Measurements from ENCODE around the gene TMEM18.
"Not testable (repeated sequence)": the region's sequence is repeated elsewhere in the genome, so short reads cannot be mapped to it uniquely, and the experiment has no call there.

The TMEM18 gene

DNA sequence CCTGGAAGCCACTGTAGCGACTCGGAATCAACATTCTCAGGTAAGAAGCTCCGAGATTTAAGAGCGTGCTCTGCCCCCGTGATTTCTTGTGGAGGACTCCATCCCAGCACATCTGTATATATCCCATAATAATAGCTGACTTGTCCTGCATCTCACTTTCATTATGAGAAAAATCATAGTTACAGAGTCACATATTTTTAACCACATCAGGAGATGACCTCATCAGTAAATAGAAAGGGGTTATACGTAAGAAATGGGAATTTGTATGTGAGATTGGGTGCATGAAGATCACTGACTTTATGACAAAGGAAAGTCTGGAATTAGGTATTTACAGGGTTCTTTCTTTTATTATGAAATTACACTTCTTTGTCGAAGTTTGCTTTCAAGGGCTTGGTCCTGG lies 16.4 kb upstream of the TMEM18 start:
- no peak for DNase-seq (ENCODE audit: low read depth in 2 of 2)

DNA sequence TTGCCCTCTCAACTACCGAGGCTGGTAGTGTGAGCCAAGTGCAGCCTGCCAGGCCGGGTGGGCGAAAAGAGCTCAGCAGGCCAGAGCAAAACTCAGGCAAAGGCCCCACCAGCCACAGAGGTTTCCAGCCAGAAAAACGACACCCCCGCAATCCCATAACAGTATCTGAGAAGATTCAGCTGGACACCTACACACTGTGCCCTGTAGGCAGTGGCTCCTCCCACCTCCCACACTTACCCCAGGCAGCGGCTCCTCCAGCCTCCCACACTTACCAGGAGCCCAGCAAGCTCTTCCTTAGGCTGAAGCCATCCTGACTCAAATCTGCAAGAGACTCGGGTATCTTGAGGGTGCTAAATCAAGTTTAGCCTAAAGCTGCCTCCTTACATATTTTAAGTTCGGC lies 15.6 kb upstream of the TMEM18 start:
- no peak for DNase-seq (ENCODE audit: low read depth in 2 of 2)

DNA sequence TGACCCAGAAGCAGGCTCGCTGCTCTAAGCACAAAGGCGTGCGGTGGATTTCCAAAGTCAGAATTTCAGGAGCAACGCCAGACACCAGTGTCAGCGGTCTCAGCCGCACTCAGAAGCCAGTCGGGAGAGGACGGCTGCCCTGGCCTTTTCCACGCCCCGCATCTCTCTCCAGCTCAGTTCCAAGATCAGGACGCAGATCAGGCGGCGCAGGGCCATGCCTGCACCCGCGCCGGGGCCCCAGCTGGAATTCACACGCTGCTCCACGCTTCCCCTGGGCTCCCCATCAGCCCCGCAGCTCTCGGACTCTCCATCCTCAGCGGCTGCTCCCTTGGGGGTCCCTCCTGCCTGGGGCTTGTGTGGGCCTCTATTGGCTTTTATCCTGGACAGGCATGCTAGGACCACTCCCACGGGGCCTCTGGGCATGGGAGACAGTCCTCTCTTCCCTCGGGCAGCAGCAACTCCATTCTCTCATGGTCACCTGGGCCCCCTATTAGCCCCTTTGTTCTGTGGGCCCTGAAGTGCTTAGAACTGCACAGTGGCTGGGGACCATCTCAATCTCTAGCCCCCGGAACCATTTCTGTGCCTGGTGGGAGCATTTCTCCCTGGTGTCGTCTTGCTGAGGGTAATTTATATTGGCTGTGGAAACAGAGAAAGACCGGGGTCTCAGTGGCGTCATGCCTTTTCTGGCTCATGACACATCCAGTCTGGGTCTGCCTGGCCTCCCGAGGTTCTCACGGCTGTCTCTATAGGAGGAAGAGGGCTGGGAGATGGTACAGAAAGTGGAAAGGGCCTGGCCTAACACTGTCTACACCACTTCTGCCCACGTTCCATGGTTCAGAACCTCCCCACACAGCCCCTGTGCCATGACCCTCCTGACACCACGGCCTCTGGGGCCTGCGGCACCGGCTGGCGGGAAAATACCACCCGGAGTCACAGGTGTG lies 14.9 kb upstream of the TMEM18 start:
- no peak for DNase-seq (ENCODE audit: low read depth in 2 of 2)

DNA sequence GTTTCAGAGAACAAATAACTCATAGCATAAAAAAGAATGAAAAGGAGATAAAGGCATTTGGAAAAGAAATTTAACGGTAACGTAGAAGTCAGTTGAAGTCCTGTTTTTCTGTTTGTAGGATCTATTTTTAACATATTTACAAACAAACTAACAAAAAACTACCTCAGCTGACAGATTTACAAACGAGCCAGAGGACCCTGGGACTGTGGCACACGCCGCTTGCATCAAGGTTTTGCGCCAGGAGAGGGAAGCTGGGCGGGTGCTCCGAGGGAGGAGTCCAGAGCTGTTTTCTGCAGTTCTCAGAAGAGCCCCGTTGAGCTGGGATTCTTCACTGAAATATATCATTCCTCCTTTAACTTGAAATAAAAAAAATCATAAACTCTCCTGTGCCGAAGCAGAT lies 13.6 kb upstream of the TMEM18 start:
- DNase-seq (ENCODE audit: low read depth in 2 of 2) = no peak

DNA sequence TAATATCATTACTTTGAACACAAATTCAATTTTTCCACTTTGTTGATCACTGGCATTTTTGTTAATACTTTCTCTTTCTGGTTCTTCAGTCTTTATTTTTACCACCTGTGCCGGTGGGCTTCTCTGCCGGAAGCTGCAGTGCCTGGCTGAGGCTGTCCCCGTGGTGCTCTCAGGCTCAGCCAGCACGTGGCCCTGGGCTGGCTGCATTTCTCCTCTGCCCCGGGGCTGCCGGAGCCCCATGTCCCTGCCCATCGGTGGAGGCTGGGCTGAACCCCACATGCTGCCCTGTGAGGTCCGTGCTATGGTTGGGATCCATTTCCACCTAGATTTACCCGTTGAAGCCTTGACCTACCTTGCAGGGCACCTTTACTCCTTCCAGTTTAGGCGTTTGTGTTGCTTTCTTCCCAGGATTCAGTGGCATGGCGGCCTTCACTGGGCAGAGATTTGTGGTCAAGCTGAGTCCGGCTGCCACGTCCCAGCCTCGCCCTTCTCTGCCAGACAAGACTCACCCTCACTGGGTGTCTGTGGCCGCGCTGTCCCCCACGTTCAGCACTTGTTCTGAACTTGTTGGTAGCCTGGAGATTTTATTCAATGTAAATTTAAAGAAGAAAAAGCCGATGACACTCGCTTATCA lies 12.8 kb upstream of the TMEM18 start:
- DNase-seq (ENCODE audit: low read depth in 2 of 2) = no peak

DNA sequence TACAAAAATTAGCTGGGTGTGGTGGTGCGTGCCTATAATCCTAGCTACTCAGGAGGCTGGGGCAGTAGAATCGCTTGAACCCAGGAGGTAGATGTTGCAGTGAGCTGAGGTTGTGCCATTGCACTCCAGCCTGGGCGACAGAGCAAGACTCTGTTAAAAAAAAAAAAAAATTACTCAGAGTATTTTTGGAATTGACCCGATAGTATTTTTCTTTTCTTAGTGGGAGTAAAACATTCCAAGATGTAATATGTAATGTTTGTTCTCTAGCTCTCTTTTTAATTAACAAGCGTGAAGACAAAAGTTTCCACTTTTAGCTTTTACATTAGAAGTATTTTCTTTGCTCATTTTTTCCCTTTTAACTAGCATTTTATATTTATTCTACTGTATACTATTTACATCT lies 12.0 kb upstream of the TMEM18 start:
- DNase-seq (ENCODE audit: low read depth in 2 of 2) = no peak

DNA sequence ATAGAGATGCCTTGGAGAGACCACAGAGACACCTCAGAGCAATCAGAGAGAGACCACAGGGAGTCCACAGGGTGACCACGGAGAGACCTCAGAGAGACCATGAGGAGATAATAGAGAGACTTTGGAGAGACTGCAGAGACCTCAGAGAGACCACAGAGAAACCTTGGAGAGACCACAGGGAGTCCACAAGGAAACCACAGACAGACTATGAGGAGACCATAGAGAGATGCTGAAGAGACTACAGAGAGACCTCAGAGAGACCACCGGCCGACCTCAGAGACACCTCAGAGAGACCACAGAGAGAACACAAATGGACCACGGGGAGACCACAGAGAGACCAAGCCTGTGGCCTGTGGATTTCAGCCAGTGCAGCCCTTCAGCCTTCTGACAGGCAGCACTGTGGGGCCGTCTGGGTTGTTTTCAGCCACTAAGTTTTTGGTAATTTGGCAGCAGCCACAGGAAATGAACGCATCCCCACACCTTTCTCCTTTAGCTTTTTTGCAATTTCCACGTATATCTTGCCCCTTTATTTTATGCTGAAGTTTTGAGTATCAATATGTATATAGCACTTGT lies 11.4 kb upstream of the TMEM18 start:
- no peak for DNase-seq (ENCODE audit: low read depth in 2 of 2)

DNA sequence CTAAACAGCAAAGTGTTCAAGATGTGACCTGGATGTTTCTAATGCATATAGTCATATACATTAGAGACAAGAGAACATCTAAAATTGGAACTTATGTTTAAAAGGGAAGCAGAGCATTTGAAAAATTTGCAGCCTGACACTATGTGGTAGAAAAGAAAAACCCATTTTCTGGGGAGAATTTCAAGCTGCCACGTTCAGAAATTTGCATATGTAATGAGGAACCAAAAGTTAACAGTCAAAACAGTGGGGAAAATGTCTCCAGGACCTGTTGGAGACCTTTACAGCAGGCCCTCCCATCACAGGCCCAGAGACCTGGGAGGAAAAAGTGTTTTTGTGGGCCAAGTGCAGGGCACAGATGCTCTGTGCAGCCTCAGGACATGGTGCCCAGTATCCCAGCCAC lies 8.2 kb upstream of the TMEM18 start:
- no peak for DNase-seq (ENCODE audit: low read depth in 2 of 2)

DNA sequence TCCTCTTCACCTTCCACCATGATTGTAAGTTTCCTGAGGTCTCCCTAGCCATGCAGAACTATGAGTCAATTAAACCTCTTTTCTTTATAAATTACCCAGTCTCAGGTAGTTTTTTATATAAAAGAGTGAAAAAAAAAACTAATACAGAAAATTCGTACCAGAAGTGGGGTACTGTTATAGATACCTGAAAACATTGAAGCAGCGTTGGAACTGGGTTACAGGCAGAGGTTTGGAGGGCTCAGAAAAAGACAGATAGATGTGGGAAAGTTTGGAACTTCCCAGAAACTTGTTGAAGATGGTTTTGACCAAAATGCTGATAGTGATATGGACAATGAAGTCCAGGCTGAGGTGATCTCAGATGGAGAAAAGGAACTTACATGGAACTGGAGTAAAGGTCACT lies 7.7 kb upstream of the TMEM18 start:
- DNase-seq (ENCODE audit: low read depth in 2 of 2) = not testable (repeated sequence)

DNA sequence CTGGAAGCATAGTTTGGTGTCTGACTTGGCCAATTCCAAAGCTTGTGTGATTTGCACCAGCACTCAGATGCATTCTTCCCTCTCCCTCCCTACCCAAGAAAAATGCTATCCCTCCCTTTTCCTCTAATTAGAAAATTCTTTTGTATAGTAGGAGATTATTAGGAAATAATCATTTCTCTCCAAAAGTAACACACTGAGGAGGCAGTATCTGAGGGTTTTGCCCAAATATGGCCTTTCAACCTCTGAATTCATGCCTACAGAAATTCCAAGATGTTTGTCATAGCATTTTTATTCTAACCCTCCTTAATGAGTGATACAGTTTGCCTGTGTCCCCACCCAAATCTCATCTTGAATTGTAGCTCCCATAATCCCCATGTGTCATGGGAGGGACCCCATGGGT lies 5.0 kb upstream of the TMEM18 start:
- DNase-seq (ENCODE audit: low read depth in 2 of 2) = no peak

DNA sequence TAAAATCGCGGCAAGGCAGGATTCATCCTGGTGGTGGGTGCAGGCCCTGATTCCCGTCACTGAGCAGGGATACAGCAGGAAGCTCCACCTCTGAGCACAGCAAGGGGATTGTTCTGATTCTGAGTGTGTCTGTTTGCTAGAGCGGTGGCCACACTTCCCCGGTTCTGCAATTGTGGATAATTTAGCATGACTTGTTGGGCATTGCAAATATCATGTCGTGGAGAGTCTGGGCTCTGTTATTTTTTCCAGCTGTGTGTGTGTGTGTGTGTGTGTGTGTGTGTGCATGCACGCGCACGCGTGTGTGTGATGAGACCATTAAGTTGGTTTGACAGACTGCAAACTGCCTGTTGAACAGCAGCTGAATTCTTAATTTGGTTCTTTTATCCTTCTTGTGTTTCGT lies 4.1 kb upstream of the TMEM18 start:
- no peak for DNase-seq (ENCODE audit: low read depth in 2 of 2)

DNA sequence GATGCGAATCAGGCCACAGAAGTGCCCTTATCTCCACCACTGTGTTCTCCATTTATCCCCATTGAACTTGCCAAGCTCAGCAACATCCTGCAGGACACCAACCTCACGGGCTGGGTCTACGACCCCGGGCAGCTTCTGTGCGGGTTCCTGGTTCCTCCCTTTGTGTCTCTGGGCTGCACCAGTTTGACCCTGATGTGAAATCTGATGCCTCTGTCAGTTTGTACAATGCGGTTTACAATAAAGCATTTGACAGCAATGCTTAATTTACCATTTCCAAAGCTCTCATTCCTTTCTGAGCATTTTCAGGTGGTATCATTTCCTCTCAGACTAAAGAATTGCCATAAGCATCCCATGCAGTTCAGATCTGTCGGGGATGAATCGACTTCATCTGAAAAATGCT lies 3.3 kb upstream of the TMEM18 start:
- DNase-seq (ENCODE audit: low read depth in 2 of 2) = no peak

DNA sequence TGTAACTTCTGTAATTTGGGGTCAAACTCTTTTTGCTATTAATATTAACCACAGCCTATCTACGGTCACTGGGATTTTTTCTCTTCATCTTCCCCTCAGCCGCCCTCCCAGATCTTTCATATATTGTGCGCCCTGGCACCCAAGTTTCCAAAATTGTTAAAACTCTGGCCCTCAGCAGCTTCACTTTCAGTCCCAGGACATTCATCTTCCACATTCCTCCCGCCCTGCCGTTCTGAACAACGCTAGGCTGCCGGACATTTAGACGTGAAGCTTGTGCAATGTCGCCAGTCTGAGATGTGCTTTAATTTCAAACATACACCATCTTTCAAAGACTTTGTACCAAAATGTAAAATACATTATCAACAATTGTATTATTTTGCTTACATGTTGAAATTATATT lies 1.8 kb upstream of the TMEM18 start:
- DNase-seq (ENCODE audit: low read depth in 2 of 2) = no peak

DNA sequence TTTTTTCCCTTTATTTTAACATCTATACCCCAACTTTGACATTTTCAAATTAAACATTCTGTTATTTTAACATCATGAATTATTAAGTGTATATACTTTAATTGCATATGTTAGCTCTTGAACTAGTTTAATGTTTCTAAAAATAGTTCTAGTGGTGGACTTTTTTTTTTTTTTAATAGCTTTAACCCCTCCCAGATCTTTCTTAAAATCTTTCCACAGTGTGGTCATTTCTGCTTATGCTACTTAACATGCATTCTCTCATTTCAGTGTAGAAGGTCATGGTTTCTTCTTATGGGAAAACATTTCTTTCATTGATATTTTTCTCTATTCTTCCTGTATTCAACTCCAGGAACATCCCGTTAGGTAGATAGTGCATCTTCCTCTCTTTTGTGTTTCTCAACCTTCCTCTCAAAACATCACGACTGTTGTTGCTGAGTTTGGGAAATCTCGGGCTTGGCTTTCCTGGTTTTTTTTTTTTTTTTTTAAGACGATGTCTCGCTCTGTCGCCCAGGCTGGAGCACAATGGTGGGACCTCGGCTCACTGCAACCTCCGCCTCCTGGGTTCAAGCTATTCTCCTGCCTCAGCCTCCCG lies 849 bp upstream of the TMEM18 start:
- no peak for DNase-seq (ENCODE audit: low read depth in 2 of 2)

DNA sequence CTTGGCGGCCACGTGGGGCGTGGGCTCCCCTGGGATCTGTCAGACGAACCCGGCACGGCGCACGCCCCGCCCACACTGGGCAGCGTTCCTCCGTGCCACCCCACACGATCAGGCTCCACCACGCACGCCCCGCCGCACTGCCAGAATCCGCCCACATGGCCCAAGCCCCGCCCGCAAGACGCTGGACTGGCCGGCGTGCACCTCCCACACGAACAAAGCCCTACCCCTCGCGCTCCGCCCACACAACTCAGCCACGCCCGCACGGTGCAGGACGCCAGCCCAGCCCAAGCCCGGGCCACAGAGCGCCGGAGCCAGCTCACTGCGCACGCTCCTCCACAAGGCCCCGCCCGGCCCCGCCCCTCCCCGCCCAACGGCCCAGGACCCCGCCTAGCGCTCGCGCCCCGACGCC lies 555 bp downstream of the TMEM18 start:
- DNase-seq (ENCODE audit: low read depth in 2 of 2) = peak; percentile 91 to 95

DNA sequence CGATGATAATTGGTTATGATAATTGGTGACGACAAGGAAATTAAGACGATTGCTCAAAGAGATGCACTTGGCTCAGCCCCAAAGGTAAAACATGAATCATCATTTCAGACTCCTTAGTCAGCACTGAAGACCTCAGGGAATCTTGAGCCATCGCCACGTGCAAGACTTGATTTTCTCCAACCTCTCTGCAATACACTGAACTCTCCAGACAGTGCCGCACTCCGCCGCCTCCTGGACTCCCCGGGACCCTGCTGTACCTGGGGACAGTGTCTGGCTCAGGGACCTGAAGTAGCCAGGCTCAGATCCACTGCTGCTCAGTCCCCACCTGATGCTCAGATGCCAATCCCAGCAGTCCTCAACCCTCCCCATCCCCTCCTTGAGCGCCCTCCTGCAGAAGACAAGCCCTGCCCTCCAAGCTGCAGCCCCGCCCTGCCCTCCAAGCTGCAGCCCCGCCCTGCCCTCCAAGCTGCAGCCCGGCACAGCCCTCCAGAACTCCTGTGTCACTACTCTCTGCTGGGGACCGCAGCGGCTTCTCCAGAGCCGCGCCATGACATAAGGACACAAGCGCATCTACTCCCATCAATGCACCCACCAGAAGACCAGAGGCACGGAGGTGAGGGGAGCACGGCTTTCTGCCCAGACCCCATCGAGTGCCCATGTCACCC lies 1.1 kb downstream of the TMEM18 start:
- DNase-seq (ENCODE audit: low read depth in 2 of 2) = peak; percentile 20 to 34

DNA sequence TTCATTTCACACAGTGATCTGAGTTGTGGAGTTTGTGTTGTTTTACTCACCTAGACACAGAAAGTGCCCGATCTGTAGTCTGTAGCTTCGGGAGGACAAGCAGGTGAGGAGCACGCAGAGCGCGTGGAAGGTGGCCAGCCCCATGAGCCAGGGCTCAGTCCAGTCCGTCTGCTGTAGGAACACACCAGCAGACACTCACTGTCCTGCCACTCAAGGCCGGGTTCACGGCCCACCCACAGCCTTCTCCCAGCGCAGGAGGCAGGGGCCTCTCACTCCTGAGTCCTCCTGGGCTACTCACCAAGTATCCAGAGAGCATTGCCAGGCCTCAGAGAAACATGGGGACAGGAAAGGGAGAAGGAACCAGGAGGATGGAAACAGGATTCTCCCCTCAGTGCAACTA lies 1.7 kb downstream of the TMEM18 start:
- no peak for DNase-seq (ENCODE audit: low read depth in 2 of 2)

DNA sequence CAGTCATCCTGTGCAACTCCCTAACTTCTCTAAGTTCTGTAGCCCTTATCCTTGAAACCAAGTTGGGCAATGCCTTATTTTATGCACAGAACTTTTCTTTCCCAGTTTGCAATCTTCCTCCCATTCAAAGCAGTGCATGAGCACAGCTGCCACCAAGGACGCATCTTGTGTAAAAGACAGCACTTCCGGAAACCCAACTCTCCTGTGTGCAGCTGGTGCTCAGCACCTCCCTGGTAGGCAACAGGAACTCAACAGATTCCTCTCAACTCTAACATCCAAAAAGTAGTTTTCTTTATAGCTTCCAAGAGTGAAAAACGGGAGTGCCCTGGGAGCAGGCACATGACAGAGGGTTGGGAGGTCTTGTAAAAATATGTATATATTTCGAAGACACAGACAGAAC lies 2.2 kb downstream of the TMEM18 start:
- DNase-seq (ENCODE audit: low read depth in 2 of 2) = no peak

DNA sequence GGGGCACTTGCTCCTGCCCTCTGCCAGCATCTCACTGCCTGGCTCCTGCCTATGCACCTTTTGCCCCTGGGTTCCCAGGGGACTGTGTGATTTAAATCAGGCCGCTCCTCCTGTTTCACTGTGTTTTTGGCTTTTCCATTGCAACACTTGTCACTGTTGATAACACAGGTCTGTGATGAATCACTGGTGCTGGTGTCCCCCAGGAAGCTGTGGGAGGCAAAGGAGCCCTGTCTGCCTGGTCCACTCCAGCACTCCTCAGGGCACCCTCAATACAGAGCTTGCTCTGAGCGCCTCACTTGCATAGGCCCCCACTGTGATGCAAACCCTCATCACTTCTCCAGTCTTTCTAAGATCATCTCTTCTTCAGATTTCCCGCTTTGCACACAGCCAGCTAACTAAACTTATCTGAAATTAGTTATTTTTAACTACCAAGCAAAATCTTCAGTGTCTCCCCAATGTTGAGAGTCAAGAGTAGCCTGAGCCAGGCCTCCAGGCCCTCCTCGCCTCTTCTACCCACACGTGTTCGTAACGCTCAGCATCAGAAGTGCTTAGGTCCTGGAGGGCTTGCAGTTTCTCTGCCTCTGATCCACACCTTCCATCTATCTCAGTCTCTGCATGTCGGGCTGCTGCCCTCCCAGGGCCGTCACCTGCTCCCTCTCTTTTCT lies 2.8 kb downstream of the TMEM18 start:
- no peak for DNase-seq (ENCODE audit: low read depth in 2 of 2)

DNA sequence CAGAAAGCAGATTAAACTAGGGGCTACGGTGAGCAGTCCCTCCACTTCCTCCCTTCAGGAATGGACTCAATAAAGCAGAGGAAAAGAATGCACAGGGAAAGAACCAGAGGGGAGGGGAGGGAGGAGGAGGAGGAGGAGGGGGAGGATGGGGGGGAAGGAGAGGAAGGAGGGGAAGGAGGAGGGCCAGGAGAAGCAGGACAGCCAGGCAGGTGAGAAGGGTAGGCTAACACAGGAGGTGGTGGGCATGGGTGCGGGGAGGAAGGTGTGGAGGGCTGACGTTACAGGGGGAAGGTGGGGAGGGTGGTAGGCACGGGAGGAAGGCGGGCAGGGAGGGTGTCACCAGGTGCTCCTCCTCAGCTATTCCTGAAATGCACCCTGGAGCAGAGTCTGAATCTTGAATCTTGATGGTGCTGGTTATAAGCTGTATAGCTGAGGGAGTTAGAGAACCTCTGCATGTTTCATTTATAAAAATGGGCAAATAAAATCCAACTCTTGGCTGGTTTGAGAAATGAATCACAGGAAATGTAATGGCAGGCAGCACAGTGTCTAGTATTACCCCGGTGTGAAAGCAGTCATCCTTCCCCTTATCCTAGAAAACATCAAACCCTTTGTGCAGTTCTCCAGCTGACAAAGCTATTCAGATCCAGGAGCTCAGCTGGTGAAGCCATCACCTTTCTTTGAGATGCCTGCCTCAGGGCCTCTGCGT lies 3.4 kb downstream of the TMEM18 start:
- no peak for DNase-seq (ENCODE audit: low read depth in 2 of 2)

DNA sequence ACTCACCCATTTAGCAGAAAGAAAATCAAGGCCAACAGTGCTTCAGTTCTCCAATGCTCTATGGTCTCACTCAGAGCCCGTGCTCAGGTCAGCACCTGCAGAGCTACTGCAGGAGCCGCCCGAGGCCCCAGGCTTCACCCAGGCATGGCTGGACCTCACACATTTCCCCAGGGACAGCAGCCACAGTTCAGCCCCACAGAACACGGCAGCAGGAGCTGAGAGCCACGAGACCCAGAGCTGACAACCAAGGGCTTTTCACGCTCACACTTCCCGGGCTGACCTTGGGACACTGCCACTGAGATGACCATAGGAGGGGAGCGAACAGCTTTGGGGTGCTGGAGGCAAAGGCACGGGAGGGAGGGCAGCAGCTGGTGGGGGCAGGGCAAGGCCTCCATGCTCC lies 4.2 kb downstream of the TMEM18 start:
- DNase-seq (ENCODE audit: low read depth in 2 of 2) = no peak
